ENCODE data around the gene KCNJ5.

Gene KCNJ5

DNA sequence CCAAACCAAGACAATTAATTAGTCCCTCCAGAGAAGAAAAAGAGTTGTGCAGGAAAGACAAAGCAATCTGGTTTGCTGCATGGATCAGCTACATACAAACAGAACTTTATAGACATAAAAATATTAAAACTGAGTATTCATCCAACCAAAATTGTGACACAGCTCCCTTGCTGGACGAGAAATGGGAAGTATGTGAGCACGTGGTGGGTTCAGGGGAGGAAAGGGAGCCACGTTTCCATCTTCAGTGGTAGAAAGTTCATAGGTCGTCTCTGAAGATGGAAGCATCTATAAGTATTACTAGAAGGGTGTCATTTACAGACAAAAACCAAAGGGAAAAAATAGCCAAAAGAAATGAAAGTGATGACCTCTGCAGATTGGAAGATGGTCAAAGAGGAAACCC lies 7.1 kb upstream of the KCNJ5 start:
- ChIA-PET CTCF (interaction anchor here (0.6 to 11.5 kb wide), 21 partner anchors 9 to 854 kb away, joined by 3 to 488 read pairs (median 5); partner anchors contain the start of gene TP53AIP1), POLR2A (interaction anchor here (0.7 kb wide), 1 partner anchor 449 kb away, joined by 3 read pairs; no protein-coding TSS in a partner anchor)
- TF ChIP-seq CTCF (IDR thresholded peaks at IDR 0.05; ENCODE audit: insufficient read depth, low read length, missing control alignments) = no peak
- DNase-seq (ENCODE audit: low read depth, low spot score) = no peak
- no peak overlapping the region for H3K4me3 ChIP-seq (ENCODE audit: low read depth, low read length)

DNA sequence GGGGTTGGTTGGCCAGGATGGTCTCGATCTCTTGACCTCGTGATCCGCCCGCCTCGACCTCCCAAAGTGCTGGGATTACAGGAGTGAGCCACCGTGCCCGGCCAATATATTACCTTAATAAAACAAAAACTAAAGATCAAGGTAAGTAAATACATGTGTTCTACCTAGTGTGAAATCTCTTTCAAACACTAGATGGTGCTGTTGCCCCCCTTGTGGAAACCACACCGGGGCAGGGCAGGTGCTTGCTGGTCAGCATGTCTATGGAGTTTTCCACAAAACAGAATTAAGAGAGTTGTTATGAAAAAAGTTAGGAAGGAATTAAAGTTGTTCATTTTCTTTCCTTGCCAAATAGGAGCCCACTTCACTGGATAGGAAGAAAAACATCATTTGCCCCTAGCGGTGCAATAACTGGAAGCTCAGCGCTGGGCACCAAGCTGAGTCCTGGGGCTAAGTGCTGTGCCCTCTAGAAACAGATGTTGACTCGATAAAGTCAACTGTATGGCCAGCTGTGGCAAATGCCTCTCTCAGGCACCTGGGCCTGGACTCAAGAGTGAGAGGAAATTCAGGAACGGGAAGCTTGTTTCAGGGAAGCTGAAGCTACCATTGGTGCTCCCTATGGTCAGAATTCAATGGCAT lies 6.3 kb upstream of the KCNJ5 start:
- ChIA-PET POLR2A (interaction anchor here (0.5 to 0.7 kb wide), 2 partner anchors 18 to 448 kb away, joined by 3 read pairs; partner anchors contain the start of gene KCNJ1), CTCF (interaction anchor here (0.6 to 11.5 kb wide), 38 partner anchors 8 to 867 kb away, joined by 3 to 488 read pairs (median 4); partner anchors contain the start of gene TP53AIP1)
- H3K4me3 ChIP-seq (ENCODE audit: low read depth, low read length) = no peak overlapping the region
- DNase-seq (ENCODE audit: low read depth, low spot score) = no peak
- peak; percentile 59 for TF ChIP-seq CTCF (IDR thresholded peaks at IDR 0.05; ENCODE audit: insufficient read depth, low read length, missing control alignments)

DNA sequence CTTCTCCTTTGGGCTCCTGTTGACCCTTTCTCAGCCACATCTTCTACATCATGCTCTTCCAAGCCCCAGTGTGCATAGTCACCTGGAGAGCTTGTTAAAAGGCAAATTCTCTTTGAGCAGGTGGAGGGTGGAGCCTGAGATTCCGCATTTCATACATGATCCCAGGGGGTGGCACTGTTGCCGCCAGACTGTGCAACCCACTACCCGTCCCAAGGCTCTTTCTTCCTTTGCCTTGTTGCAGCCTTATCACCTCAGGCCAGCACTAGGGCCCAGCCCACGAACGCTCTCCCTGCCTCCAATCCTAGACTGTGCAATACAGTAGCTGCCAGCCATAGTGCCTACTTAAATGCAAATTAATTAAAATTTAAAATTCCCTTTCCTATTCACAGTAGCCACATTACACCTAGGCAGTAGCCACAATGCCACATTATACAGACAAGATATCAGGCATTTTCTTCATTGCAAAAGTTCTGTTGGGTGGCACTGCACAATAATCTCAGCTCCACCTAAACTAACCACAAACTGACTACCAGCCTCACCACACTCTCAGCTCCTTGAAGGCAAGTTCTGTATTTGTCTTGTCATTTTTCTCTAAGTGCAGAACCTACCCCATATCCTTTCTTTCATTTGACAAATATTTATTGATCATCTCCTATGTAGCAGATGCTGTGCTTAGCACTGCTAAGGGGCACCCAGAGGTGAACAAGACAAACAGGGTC lies 4.6 kb upstream of the KCNJ5 start:
- ChIA-PET CTCF (interaction anchor here (0.8 to 11.5 kb wide), 13 partner anchors 7 to 446 kb away, joined by 3 to 488 read pairs (median 21); no protein-coding TSS in a partner anchor), POLR2A (no interaction called here)
- no peak overlapping the region for H3K4me3 ChIP-seq (ENCODE audit: low read depth, low read length)
- TF ChIP-seq CTCF (IDR thresholded peaks at IDR 0.05; ENCODE audit: insufficient read depth, low read length, missing control alignments) = peak; percentile 11
- no peak for DNase-seq (ENCODE audit: low read depth, low spot score)

DNA sequence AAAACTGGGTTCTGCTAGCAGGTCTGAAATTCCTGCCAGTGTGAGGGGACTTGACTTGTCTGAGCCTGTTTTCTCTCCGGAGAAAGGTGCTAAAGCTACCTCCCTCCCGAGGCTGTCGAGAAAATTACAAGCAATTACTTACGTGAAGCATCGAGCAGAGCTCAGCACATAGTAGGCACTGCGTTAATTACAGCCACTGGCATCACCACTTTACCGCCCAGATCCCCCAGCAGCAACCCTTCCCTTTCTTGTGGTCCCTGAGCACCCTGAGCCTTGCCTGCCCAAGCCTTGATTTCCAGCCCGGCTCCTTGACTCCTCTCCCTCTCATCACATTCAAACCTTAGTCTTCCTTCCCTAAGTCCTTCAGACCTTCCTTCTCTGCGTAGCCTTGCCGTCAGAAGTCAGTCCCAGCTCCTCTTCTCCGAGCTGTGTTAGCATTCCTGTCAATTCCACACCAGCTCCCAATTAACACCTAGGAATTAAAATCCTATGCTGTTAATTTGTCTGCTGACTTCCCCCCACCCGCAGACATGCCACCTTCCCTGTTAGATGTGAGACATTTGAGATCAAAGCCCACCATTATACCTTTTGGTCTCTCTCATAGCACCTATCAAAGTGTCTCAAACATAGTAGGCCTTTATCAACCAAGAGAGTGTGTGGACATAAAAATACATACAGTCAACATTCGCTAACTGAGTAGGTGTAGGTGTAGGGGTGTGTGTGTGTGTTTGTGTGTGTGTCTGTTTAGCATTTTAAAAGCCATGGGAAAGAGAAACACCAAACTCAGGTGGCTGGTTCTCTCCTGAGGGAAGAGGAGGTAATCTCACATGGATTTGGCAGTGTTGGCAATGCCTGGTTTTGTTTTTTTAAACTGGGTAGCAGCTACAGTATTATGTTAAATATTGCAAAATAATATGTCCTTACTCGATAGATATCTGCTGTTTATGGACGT lies 2.8 kb upstream of the KCNJ5 start:
- DNase-seq (ENCODE audit: low read depth, low spot score) = no peak
- ChIA-PET CTCF (interaction anchor here (1.1 to 11.5 kb wide), 6 partner anchors 14 to 70 kb away, joined by 3 to 488 read pairs (median 7); no protein-coding TSS in a partner anchor), POLR2A (no interaction called here)
- no peak for TF ChIP-seq CTCF (IDR thresholded peaks at IDR 0.05; ENCODE audit: insufficient read depth, low read length, missing control alignments)
- H3K4me3 ChIP-seq (ENCODE audit: low read depth, low read length) = no peak overlapping the region

DNA sequence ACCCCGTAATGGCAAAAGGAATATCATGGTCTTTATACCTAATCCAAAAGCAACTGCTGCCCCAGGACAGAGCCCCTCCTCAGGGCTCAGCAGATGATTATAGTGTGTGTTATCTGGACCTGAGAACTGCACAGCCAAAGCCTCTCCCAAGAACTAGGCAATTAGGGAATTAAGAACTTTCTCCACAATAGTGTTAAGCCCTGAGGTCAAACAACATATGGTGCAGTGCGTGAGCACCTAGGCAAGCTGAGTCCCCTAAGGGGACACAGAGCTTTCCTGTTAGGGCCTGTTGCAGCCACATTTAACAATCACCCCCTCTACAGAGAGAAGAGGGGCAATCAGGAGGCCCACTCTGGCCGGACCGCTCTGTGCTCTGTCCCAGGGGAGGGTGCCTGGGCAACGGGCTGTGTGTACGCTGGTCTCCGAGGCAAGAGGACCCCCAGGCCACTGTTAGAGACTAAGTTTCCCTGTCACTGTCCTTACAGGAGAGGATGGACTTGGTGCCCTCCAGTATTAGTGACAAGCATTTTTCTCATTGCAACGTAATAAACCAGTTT lies 1.4 kb upstream of the KCNJ5 start:
- CTCF ChIA-PET = interaction anchor here (1.0 to 11.5 kb wide), 5 partner anchors 8 to 732 kb away, joined by 3 to 488 read pairs (median 13); no protein-coding TSS in a partner anchor
- no peak for TF ChIP-seq CTCF (IDR thresholded peaks at IDR 0.05; ENCODE audit: insufficient read depth, low read length, missing control alignments)
- POLR2A ChIA-PET = no interaction called here
- H3K4me3 ChIP-seq (ENCODE audit: low read depth, low read length) = no peak overlapping the region
- DNase-seq (ENCODE audit: low read depth, low spot score) = no peak
